GM21723 (cell line): Measurements from ENCODE around the gene VSNL1.

Experiments
- ATAC-seq: cut with Tn5 transposase; IDR thresholded peaks from one replicate; pipeline ENCODE4 v1.9.1; 2021; ENCODE audit warnings: mild to moderate bottlenecking, moderate library complexity; ENCODE audit not compliant: unreplicated experiment

VSNL1 gene

GRCh38 chr2:17580319-17580715, 39.8 kb downstream of the VSNL1 start:
- no peak for ATAC-seq

DNA sequence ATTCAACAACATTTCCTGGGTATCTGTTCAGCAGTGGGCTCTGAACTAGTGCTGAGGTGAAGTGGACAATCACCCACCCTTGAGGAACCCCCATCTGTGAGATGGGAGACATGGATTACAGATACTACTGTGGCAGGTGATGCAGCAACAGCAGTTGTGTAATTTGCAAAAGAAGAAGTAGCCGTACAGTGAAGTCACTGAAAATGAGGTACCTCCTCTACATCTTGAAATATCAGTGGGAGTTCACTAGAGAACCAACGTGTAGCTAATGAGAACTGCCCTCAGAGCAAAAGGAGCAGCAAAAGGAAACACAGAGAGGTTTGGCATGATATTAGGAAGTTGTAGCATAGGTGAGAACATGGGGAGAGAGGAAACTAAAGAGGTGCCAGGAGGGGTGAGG, 41.3 kb downstream of the VSNL1 start:
- ATAC-seq = no peak

GRCh38 chr2:17583166-17583565, 42.7 kb downstream of the VSNL1 start:
- no peak for ATAC-seq

- no peak for ATAC-seq
Measured at GRCh38 chr2:17583646-17584045, 43.1 kb downstream of the VSNL1 start.

DNA sequence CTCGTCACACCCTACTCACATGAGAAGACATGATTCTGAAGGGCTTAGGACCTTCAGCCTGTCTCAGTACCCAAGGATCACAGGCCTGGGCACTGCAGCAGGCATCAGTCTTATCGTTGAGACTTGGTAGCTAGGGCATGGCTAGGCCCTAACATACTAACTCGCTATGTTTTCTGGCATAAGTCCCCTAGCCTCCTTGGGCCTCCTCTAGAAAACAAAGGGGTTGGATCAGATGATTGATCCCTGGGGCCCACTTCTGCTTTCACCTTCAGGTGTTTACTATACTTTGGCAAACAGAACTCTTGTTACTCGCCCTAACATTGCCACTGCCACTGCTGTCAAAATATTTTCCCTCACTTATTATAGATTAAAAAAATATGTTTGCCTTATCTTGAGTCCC, 44.2 kb downstream of the VSNL1 start:
- ATAC-seq = no peak

GRCh38 chr2:17587469-17587868, 47.0 kb downstream of the VSNL1 start:
- ATAC-seq = no peak

DNA sequence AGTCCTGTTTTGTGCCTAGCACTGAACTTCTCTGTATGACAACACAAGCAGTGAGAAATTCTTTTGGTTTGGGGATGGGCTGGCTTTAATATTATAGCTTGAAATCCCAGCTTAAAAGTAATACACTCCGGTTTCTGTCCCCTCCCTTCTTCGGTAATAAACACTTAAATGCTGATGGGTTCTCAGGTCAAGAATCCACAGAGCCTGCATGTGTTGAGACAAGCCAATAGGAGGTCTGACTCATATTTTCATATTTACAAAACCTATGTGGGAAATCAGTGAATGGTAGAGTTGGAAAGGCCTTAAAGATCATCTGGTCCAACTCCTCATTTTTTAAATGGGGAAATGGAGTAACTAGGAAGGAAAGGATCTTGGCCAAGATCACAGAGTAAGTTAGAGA, 47.5 kb downstream of the VSNL1 start:
- no peak for ATAC-seq

DNA sequence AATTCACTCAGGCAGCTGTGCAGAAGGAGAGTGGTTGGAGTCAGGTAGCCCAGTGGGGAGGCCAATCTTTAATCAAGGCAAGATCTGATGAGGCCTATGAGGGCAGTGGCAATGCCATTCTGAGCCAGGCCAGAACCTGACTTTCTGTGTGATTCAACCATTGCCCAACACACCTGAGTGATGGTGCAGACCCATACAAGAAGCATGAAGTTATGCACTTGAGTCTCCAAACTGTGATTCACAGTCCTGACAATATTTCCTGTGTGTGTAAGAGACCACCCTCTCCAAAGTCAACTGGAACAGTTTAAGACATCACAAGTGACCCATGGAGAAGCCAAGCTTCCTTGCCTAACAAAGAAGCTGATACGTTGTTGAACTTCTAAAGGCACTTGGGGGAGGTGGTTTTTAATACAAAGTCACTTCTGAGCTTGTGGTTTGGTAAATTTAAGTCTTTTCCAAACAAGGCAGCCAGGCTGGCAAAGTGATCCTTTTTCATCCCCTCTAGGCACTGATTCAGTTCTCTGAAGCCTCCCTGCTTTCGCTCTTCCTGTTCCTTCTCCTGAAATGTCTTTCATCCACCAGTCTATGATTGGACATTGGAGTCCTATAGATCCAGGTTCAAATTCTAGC, 49.0 kb downstream of the VSNL1 start:
- ATAC-seq = no peak

DNA sequence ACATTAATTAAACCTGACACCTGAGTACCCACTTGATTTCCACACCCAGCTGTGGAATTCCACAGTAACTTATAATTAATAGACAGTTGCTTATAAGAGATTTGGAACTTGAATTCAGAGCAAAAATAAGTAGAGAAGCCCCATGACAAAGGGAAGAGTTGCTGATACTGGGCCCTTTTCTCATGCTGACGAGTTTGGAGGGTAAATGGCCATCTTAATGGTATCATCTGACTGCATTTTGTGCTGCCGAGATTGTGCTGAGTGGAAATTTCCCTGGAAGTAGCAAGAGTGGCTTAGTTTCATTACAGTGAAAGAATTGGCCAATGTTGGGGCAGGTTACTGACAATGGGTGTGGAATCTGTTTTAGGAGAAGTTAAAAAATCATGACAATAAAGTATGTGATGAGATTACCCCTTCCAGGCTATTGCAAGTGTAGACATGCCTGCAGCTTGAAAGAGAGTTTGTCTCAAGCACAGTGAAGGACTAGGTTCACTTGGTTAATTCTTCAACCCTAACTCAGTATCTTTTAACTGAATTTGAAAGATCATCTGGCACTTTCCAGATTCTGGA, 49.9 kb downstream of the VSNL1 start:
- no peak for ATAC-seq

- no peak for ATAC-seq
Measured at GRCh38 chr2:17591846-17592245, 51.4 kb downstream of the VSNL1 start.

DNA sequence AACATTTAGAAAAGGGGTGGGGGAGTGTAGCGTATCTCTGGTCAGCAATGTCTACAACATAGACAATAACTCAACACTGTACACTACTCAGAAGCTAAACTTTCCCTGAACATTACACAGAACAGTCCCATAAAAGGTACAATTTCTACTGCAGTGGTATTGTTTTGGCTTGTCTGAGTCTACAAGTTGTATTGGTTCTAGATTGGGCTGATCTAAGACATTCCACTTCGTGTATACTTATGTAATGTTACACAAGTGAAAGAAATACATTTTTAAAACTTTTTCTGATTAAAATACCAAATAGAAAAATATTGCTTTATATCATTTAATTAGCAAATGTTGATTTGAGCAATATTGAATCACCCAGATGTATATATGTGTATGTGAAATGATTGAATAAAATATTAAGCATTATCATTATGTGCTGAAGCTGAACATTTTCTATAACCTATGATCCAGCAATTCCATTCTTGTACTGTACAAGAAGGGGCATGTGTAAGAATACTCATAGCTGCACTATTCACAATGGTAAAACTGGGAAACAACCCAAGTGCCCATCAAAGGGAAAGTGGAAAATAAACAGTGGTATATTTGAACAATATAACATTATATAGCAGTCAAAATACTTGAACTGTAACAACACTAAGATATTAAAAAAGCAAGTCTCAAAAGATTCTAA, 52.4 kb downstream of the VSNL1 start:
- ATAC-seq = no peak

DNA sequence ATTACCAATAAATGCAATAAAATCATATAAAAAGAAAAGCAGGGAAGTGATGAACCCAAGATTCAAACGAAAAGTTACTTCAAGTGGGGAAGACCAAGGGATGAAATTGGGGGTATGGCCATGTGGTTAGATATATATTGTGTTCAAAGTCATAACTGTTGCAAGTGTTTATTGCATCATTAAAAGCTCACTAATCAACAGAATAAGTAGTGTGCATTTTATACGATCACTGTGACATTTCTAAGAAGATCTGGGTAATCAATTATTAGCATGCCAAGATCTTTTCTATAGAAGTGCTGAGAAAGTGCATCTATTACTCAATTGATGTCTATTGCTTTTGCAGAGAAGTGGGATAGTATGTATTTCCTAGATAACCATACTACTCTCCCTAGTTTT, 52.9 kb downstream of the VSNL1 start:
- ATAC-seq = no peak

DNA sequence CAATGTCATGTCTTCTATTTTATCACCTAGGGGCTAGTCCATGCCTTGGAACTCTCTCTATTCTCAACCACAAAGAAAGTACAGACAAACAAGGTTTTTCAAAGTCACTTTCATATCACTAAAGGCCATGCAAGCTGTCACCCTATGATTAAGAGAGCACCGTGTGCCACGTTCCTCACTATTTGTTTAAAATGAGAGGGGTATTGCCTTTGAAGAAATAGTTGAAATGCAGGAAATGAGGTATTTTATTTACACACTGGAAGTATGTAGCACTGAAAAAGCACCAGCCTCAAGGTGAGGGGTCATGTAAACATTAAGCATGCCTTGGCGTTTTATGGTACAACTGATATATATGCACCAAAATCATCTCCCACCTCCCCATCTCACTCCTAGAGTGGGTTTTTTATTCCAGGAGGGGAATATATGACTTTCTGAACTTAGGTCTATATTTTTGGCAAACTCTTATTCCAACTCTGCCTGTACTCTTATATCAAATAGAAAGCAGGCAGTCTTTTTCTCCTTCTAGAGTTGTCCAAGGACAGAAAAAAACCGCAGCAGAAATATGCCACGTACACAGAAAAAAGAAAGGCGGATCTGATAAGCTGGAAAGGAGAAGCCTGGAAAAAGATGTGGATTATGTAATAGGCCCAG, 53.5 kb downstream of the VSNL1 start:
- ATAC-seq = no peak

GRCh38 chr2:17594533-17595401, 54.3 kb downstream of the VSNL1 start:
- no peak for ATAC-seq

GRCh38 chr2:17599617-17600016, 59.1 kb downstream of the VSNL1 start:
- ATAC-seq = no peak

DNA sequence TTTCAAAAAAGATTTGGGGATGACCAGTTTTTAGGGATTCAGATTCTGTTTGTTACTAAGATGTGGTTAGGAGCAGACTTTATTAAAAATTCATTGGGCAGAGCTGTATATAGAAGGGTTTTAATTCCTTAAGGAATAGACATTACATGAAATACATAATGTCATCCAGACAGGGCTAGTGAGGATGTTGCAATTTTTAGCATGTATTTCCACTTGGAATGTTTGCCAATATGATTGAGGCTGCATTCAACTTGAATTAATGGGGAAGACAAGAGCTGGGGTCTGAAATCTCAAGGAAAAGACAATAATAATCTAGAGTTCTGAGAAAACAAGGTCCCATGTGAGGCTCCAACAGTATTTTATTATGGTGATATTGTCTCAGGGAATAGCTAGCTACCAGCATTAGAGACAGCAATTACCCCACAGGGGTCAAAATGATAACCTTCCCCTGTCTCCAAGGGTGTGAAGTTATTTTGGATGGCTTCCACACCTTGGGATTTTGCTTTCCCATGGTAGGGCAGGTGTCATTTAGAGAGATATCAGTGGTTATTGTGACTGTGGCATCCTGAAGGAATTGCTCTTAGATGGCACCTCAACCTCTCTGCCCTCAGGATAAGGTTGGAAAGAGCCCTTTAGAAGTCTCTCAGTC, 60.2 kb downstream of the VSNL1 start:
- no peak for ATAC-seq

GRCh38 chr2:17604050-17604449, 63.6 kb downstream of the VSNL1 start:
- no peak for ATAC-seq

DNA sequence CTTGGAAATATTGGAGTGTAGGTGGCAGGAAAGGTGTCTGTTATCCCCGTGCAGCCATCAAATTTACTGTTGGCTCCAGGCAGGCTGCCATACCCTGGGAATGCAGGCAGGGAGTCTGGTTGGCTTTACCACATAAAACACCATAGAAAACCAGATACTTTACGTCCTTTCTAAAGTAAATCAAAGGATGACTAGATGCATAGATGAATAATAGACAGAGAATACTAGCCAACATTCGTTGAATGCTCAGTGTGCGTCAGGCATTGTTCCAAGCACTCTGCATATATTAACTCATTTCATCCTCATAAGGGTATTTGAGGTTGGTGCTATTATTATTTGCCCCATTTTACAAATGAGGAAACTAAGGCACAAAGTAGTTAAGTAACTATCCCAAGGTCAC, 65.2 kb downstream of the VSNL1 start:
- ATAC-seq = no peak

DNA sequence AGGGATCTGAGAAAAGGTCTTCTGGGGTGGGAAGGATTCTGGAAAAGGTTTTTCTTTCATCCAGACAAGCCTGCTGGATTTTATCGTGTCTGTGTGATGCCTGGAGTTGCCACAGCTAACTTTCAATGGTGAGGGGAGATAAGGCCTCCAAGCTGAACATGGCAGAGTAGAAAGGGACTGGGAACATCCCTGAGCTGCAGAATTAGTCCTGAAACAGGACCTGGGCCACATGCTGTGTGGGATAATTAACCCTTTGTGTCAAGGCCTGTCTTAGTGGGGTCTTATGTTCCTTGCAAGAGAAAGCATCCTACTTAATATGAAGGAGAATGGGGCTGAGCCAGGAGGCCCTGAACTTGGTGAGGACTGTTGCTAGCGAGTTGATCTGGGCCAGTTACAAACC, 66.4 kb downstream of the VSNL1 start:
- ATAC-seq = no peak

GRCh38 chr2:17607379-17607778, 66.9 kb downstream of the VSNL1 start:
- ATAC-seq = no peak

DNA sequence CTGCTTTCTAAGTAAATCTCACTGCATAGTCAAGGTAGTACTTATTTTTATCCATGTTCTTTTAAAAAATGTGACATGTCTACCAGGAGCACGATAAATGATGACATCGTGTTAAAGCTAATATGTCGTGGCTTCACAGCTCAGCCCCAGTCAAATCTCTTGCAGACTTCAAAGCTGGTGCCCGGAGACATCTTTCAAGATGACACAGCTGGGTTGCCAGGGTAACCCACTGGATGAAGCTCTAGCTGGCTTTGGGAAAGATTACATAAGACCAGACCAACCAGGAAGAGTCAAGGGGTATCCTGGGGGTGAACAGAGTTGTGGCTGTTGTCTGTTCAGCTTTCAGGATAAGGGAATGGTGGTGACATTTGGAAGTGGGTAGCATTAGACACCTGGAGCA, 67.8 kb downstream of the VSNL1 start:
- no peak for ATAC-seq
